Measurements from ENCODE around the gene LONRF2. TPM values are rescaled to one million over a fixed set of nuclear protein-coding genes. Genes with fewer than 3 reads are reported as not detected.

The LONRF2 gene
- total and polyA plus RNA-seq, 2 of the 4 experiments (the other 2 are of a cell fraction): 0.19 to 0.54 TPM

DNA sequence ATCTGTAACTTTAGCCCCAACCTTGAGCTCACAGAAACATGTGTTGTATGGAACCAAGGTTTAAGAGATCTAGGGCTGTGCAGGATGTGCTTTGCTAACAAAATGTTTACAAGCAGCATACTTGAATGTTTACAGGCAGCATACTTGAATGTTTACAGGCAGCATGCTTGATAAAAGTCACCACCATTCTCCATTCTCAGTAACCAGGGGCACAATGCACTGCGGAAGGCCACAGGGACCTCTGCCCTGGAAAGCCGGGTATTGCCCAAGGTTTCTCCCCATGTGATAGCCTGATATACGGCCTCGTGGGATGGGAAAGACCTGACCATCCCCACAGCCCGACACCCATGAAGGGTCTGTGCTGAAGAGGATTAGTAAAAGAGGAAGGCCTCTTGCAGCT is 52.4 kb downstream of the LONRF2 start:
- BruUV-seq (replicated peaks): no TSS peak
- Histone ChIP-seq H4K20me1 (ENCODE audit: insufficient read depth, low read length) (no peaks in the 10 kb centered on the region), H2BK120ac (ENCODE audit: low read depth, low read length) (no peak overlapping the region), H3K4me2 (ENCODE audit: low read depth, low read length) (no peak overlapping the region), H4K5ac (ENCODE audit: low read depth, low read length) (no peak overlapping the region), H3K4me1 (ENCODE audit: control insufficient read depth, insufficient read depth, low read length) (peaks cover 2% of the 10 kb centered on the region; the same call in 1 of the 2 replicates), H2AK5ac (ENCODE audit: low read depth, low read length) (no peak overlapping the region), H3K4ac (ENCODE audit: low read depth, low read length) (no peak overlapping the region), H3K14ac (replicated peaks; ENCODE audit: low read depth, low read length) (no peak overlapping the region), H3K27me3 (ENCODE audit: control insufficient read depth, insufficient read depth, low read length) (peaks cover 19% of the 10 kb centered on the region), H2AFZ (replicated peaks; ENCODE audit: low read length, poor library complexity) (no peak overlapping the region), H3K9me1 (ENCODE audit: insufficient read depth, low read length) (no peaks in the 10 kb centered on the region; the same call in 1 of the 2 replicates), H2BK15ac (ENCODE audit: low read depth, low read length) (no peak overlapping the region), H3K9ac (ENCODE audit: low read depth, low read length) (no peak overlapping the region), H3K36me3 (ENCODE audit: control insufficient read depth, insufficient read depth, low read length) (no peaks in the 10 kb centered on the region), H4K8ac (ENCODE audit: low read depth in 2 of 2, low read length in 2 of 2) (no peak overlapping the region), H2AK9ac (replicated peaks; ENCODE audit: low read depth, low read length, poor library complexity) (no peak overlapping the region), H3K23ac (ENCODE audit: low read depth, low read length) (no peak overlapping the region), H3K9me3 (ENCODE audit: control insufficient read depth, insufficient read depth, low read length) (peaks cover 4% of the 10 kb centered on the region; the same call in 1 of the 2 replicates), H3K27ac (ENCODE audit: insufficient read depth, low read length) (no peak overlapping the region), H3K4me3 (ENCODE audit: insufficient read depth, low read depth, low read length) (no peak overlapping the region), H2BK20ac (ENCODE audit: low read depth, low read length) (no peak overlapping the region), H3K18ac (ENCODE audit: low read depth, low read length) (no peak overlapping the region), H2BK5ac (ENCODE audit: low read depth, low read length, poor library complexity, severe bottlenecking) (no peak overlapping the region), H4K91ac (ENCODE audit: insufficient read depth, low read depth, low read length) (no peak overlapping the region), H3K56ac (ENCODE audit: extremely low read depth, insufficient read depth, low read length) (no peak overlapping the region), H3K79me1 (ENCODE audit: low read depth in 1 of 2, low read length in 2 of 2) (no peaks in the 10 kb centered on the region)
- dilution Hi-C loops (cut with HindIII; ENCODE audit: low sequenced_read_pairs, unreplicated experiment): no loop called here
- TF ChIP-seq SMC3 (IDR thresholded peaks at IDR 0.05; ENCODE audit: low read depth, low read length): no peak
- TF ChIP-seq MAZ (IDR thresholded peaks at IDR 0.05; ENCODE audit: borderline replicate concordance, low read depth, low read length): no peak
- TF ChIP-seq RCOR1 (IDR thresholded peaks at IDR 0.05; ENCODE audit: insufficient replicate concordance, low read length): no peak
- no peak for TF ChIP-seq BHLHE40 (IDR thresholded peaks at IDR 0.05; ENCODE audit: low read depth, low read length)
- TF ChIP-seq MAFK (IDR thresholded peaks at IDR 0.05; ENCODE audit: low read depth, low read length): no peak
- TF ChIP-seq FOS (IDR thresholded peaks at IDR 0.05; ENCODE audit: low read depth, low read length): no peak
- TF ChIP-seq RFX5 (IDR thresholded peaks at IDR 0.05; ENCODE audit: low read depth, low read length): no peak
- no peak for DNase-seq
- intact Hi-C loops (cut with micrococcal nuclease): loop anchor here (10.0 kb wide), 1 partner anchor 1615 kb away; no protein-coding TSS in a partner anchor
- ATAC-seq (ENCODE audit: low read depth): peak; percentile 69
- ChIA-PET CTCF (interaction anchor here (1.0 to 1.1 kb wide), 2 partner anchors 97 to 111 kb away, joined by 5 to 7 read pairs; no protein-coding TSS in a partner anchor), POLR2A (ENCODE audit: unreplicated experiment) (no interaction called here)
- WGBS, 2 experiments (ENCODE audit: extremely low coverage in 2 of 2, insufficient read length in 1 of 2): no CpG with 5 or more reads among the region's 5 CpGs
- in situ Hi-C loops (cut with MboI; ENCODE audit: low sequenced_read_pairs): loop anchor here (25.0 kb wide), 1 partner anchor 1108 kb away; the partner anchor contains the start of genes LIPT1 and TSGA10

Data from IMR-90 (cell line).